ENCODE data around the gene NCOA3.
A peak's percentile ranks its signal among the peaks of the same experiment; 100 is the strongest.

The NCOA3 gene

DNA sequence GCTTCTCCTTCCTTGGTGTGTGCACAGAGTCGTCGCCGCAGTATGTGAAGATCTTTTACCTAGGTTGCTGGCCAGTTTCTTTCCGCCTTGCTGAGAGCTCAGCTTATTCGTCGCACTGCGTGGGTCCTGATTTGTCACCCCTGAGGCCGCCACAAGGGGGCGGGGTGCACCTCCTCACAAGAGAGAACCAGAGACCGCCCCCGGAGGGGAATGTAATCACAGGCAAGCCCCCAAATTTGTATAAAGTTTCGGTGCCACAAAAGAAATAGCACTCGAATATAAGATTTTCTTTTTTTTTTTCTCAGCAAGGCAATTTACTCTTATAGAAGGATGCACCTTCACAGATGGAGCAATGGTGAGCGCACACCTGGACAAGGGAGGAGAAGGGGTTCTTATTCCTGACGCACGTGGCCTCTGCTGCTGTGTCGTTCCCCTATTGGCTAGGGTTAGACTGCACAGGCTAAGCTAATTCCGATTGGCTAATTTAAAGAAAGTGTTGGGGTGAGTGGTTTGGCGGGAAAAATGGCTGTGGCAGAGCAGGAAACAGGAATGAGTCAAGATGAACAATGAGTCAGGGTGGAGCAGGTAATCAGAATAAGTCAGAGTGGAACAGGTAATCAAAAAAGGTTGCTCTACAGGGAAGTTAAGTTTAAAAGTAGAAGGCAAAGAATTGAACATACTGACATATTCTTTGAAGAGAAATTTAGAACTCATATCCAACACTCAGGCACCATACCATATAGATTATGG, 19.5 kb downstream of the NCOA3 start:
- DNase-seq (ENCODE audit: low read depth in 1 of 2, low spot score in 1 of 2) = no peak
- no peak for TF ChIP-seq JUND (IDR thresholded peaks at IDR 0.05; ENCODE audit: low read depth)
- in situ Hi-C loops (cut with HindIII; ENCODE audit: low pct_unique_long_range_greater_than_20kb, low sequenced_read_pairs) = no loop called here

DNA sequence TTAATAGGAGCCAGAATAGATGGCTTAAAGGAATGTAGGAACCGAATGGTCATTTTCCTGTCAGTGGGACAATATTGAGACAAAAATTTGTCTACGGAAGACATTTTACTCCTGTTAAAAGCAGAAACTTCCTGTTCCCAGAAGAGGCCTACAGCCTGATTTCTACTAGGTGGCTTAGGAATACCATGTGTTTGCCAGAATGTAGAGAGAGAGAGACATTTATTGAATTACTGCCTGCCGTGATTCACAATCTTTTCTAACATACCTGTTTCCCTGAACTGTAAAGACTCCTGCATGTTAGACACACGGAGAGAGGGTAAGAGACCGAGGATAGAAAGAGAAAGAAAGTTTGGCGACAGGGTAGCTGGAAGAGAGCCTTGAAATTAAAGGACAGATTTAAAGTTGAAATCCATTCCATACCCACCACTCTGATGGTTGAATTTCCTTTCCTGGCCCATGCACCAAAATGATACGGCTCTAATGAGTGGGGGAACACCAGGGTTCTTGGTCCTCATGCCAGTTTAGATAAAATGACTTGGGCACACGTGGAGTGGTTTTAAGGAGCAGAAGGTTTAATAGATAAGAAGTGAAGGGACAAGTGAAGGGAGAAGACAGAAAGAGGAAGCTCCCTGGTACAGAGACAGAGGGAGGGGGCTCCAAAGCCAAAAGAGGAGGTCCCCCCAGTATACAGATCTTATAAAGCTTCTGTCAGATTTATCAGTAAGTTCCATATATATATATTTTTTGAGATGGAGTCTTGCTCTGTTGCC, 22.5 kb downstream of the NCOA3 start:
- no peak for DNase-seq (ENCODE audit: low read depth in 1 of 2, low spot score in 1 of 2)
- in situ Hi-C loops (cut with HindIII; ENCODE audit: low pct_unique_long_range_greater_than_20kb, low sequenced_read_pairs) = no loop called here
- no peak for TF ChIP-seq JUND (IDR thresholded peaks at IDR 0.05; ENCODE audit: low read depth)

DNA sequence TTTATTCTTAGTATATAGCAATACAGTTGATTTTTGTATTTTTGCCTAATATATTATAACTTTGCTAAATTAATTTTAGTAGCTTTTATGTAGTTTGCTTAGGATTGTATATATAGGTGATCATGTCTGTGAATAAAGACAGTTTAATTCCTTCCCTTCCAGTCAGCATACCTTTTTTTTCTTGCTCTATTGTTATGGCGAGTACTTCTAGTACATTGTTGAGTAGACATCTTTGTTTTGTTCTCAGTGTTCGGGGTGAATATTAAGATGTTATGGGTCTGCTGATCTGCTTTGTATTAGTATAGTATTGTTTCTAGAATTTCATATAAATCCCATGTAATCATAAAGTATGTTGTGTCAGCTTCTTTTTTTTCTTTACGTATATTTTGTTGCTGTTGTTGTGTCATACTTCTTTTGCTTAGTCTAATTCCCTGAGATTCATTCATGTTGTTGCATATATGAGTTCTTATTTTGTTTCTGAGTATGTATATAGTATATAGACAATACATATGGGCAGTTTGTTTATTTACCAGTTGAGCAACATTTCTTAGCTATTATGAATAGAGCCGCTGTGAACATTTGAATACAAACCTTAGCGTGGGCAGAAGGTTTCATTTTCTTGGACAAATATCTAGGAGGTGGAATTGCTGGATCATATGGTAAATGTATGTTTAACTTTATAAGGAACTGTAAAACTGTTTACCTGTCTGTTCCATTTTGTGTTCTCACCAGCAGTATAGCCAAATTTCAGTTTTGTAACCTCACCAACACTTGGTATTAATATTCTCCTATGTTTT, 25.5 kb downstream of the NCOA3 start:
- in situ Hi-C loops (cut with HindIII; ENCODE audit: low pct_unique_long_range_greater_than_20kb, low sequenced_read_pairs) = no loop called here
- peak in 1 of 2 experiments; percentile 69 for DNase-seq (ENCODE audit: low read depth in 1 of 2, low spot score in 1 of 2)
- TF ChIP-seq JUND (IDR thresholded peaks at IDR 0.05; ENCODE audit: low read depth) = 0 out of 2 replicates have a peak, but pooled peaks have one; percentile 9

- no peak for TF ChIP-seq JUND (IDR thresholded peaks at IDR 0.05; ENCODE audit: low read depth)
- no peak for DNase-seq (ENCODE audit: low read depth in 1 of 2, low spot score in 1 of 2)
- in situ Hi-C loops (cut with HindIII; ENCODE audit: low pct_unique_long_range_greater_than_20kb, low sequenced_read_pairs) = no loop called here
Observed at GRCh38 chr20:47529840-47530239, 28.2 kb downstream of the NCOA3 start.

- in situ Hi-C loops (cut with HindIII; ENCODE audit: low pct_unique_long_range_greater_than_20kb, low sequenced_read_pairs) = no loop called here
- DNase-seq (ENCODE audit: low read depth in 1 of 2, low spot score in 1 of 2) = no peak
- no peak for TF ChIP-seq JUND (IDR thresholded peaks at IDR 0.05; ENCODE audit: low read depth)
Observed at GRCh38 chr20:47531458-47531857, 29.8 kb downstream of the NCOA3 start.

- in situ Hi-C loops (cut with HindIII; ENCODE audit: low pct_unique_long_range_greater_than_20kb, low sequenced_read_pairs) = no loop called here
- no peak for TF ChIP-seq JUND (IDR thresholded peaks at IDR 0.05; ENCODE audit: low read depth)
- DNase-seq (ENCODE audit: low read depth in 1 of 2, low spot score in 1 of 2) = no peak
Observed at GRCh38 chr20:47532002-47532401, 30.3 kb downstream of the NCOA3 start.

DNA sequence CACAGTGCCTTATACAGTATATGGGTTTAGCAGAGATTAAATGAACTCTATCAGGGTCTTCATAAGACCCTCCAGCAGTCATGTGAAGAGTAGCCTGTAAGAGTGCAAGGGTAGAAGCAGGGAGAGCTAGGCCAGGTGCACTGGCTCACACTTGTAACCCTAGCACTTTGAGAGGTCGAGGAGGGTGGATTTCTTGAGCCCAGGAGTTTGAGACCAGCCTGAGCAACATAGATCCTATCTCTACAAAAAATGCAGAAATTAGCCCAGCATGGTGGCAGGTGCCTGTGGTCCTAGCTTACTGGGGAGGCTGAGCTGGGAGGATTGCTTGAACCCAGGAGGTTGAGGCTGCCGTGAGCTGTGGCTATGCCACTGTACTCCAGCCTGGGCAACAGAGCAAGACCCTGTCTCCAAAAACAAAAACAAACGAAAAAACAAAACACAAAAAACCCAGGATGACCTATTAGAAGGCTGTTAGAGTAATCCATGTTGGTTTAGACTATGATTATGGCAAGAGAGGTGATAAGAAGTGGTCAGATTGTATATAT, 31.9 kb downstream of the NCOA3 start:
- in situ Hi-C loops (cut with HindIII; ENCODE audit: low pct_unique_long_range_greater_than_20kb, low sequenced_read_pairs) = no loop called here

DNA sequence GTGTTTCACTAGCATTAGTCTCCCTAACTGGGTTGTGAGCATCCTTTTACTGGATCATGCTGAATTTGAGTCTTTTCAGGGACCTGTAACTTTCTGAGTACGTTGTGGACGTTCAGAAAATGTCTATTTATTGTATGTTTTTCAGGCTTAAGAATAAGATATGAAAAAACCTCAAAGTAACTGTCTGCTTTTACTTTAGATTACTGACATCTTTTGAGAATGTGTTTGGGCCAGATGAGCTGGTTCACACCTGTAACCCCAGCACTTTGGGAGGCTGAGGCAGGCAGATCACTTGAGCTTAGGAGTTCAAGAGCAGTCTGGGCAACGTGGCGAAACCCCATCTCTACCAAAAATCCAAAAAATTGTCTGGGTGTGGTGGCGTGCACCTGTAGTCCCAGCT, 32.7 kb downstream of the NCOA3 start:
- in situ Hi-C loops (cut with HindIII; ENCODE audit: low pct_unique_long_range_greater_than_20kb, low sequenced_read_pairs) = no loop called here
- no peak for DNase-seq (ENCODE audit: low read depth in 1 of 2, low spot score in 1 of 2)
- TF ChIP-seq JUND (IDR thresholded peaks at IDR 0.05; ENCODE audit: low read depth) = no peak

More for the DNA sequence above, 31.9 kb downstream of the NCOA3 start:
- DNase-seq (ENCODE audit: low read depth in 1 of 2, low spot score in 1 of 2) = no peak
- TF ChIP-seq JUND (IDR thresholded peaks at IDR 0.05; ENCODE audit: low read depth) = no peak

GRCh38 chr20:47535088-47535487, 33.4 kb downstream of the NCOA3 start:
- TF ChIP-seq JUND (IDR thresholded peaks at IDR 0.05; ENCODE audit: low read depth) = no peak
- in situ Hi-C loops (cut with HindIII; ENCODE audit: low pct_unique_long_range_greater_than_20kb, low sequenced_read_pairs) = no loop called here
- DNase-seq (ENCODE audit: low read depth in 1 of 2, low spot score in 1 of 2) = peak in 1 of 2 experiments; percentile 70

DNA sequence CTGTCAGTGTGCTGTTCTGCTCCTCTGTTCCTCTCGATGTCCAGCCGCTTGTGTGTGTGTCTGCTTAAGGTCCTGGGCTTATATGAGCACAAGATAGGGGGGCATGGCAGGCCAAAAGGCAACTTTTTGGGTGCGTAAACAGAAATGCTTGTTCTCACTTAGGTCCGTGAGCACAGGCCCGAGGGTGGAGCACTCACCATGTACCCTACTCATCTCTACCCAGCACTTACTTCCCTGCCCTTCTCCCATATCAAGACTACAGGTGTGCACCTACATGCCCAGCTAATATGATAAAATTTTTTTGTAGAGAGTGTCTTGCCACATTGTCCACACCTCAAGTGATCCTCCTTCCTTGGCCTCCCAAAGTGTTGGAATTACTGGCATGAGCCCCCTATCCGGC, 34.3 kb downstream of the NCOA3 start:
- DNase-seq (ENCODE audit: low read depth in 1 of 2, low spot score in 1 of 2) = no peak
- in situ Hi-C loops (cut with HindIII; ENCODE audit: low pct_unique_long_range_greater_than_20kb, low sequenced_read_pairs) = no loop called here
- no peak for TF ChIP-seq JUND (IDR thresholded peaks at IDR 0.05; ENCODE audit: low read depth)

DNA sequence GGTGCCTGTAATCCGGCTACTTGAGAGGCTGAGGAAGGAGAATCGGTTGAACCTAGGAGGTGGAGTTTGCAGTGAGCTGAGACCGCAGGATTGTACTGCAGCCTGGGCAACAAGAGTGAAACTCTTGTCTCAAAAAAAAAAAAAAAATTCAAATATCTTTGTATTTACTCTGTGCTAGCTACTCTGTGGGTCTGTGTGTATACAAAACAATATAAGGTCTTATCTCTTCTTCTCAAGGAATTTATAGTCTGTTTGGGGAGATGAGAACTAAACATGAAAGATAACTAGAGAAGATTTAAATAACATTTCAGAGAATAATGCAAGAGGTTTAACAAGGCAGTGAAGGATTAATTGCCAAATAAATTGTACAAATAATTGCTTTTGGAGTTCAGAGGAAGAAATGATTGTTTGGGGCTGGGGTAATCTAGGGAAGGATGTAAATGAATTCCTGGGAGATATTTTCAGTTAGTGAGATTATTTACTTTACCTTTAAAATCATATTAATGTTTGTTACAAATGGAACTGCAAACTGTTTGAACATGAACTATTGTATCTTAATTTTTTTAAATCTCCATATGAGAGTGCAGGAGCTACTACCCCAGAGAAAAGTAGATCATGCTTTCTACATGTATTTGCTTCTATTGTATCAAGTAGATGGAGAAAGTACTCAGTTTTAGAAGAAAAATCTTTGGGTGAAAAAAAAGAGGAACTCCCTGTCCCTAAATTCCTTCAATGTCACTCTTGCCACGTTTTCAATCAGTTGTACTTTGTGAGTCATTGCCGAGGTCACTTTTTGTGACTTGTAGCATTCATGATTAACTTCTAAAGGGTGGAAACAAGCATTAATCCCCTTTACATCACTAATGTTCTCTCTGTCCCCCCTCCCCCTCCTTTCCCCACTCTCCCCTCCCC, 39.0 kb downstream of the NCOA3 start:
- in situ Hi-C loops (cut with HindIII; ENCODE audit: low pct_unique_long_range_greater_than_20kb, low sequenced_read_pairs) = no loop called here
- TF ChIP-seq JUND (IDR thresholded peaks at IDR 0.05; ENCODE audit: low read depth) = no peak
- no peak for DNase-seq (ENCODE audit: low read depth in 1 of 2, low spot score in 1 of 2)
